HEK293 (cell line): Measurements from ENCODE around the gene RPL13A.
A peak's percentile ranks its signal among the peaks of the same experiment; 100 is the strongest.

Experiments
- CTCF ChIA-PET: fragments of 350-600 bp; formaldehyde crosslinking; extraction: SDS; loops from one replicate; lab custom pipeline; 2021; ENCODE audit warnings: antibody characterized with exemption; lab: Yijun Ruan, JAX
- POLR2A ChIA-PET: fragments of 300-600 bp; formaldehyde crosslinking; extraction: SDS; loops from one replicate; lab custom pipeline; 2020; ENCODE audit warnings: antibody characterized with exemption, inconsistent platforms; lab: Yijun Ruan, JAX
- H3K27ac ChIP-seq: fragments of 200-500 bp; sonication (Bioruptor generic); 2 replicates; pipeline ENCODE4 v1.5.1; 2014; ENCODE audit warnings: low read depth, low read length, control low read depth, inconsistent platforms; ENCODE audit errors: extremely low read depth
- H3K36me3 ChIP-seq, 2 experiments: fragments of 200-500 bp in 1 of 2; sonication (Bioruptor generic) in 1 of 2; 1 replicate in 1 of 2; 2 replicates in 1 of 2; pipeline ENCODE4 v1.5.1; 2014 to 2017; ENCODE audit warnings: inconsistent platforms in 2 of 2, low read length in 2 of 2; ENCODE audit not compliant: control insufficient read depth in 2 of 2, insufficient read depth in 1 of 2
- H3K4me1 ChIP-seq: fragments of 200-500 bp; sonication (Bioruptor generic); 2 replicates; pipeline ENCODE4 v1.5.1; 2014; ENCODE audit warnings: mild to moderate bottlenecking, low read length, inconsistent platforms; ENCODE audit not compliant: control insufficient read depth, insufficient read depth
- H3K4me3 ChIP-seq: 2 replicates; pipeline ENCODE4 v1.5.1; 2011; ENCODE audit warnings: low read depth, mild to moderate bottlenecking, control low read depth, low read length, moderate library complexity
- H3K9me3 ChIP-seq: fragments of 200-500 bp; sonication (Bioruptor generic); 2 replicates; pipeline ENCODE4 v1.5.1; 2014; ENCODE audit warnings: low read depth, low read length, inconsistent platforms; ENCODE audit not compliant: control insufficient read depth, insufficient read depth
- KLF1 ChIP-seq: fragments of 450-650 bp; formaldehyde crosslinking; IDR thresholded peaks from 2 replicates; pipeline ENCODE4 v1.5.1; 2016; ENCODE audit warnings: missing biosample characterization, missing genetic modification characterization
- SALL2 ChIP-seq: fragments of 450-650 bp; formaldehyde crosslinking; IDR thresholded peaks from 2 replicates; pipeline ENCODE4 v1.5.0; 2017; ENCODE audit warnings: missing biosample characterization, mild to moderate bottlenecking, missing genetic modification characterization, borderline replicate concordance
- SCRT1 ChIP-seq: fragments of 450-650 bp; formaldehyde crosslinking; IDR thresholded peaks from 2 replicates; pipeline ENCODE4 v1.5.1; 2016; ENCODE audit warnings: missing biosample characterization, missing genetic modification characterization, borderline replicate concordance
- SCRT2 ChIP-seq: fragments of 450-650 bp; formaldehyde crosslinking; IDR thresholded peaks from 2 replicates; pipeline ENCODE4 v1.5.1; 2016; ENCODE audit warnings: missing biosample characterization, missing genetic modification characterization
- SETDB1 ChIP-seq: IDR thresholded peaks from one replicate; pipeline ENCODE4 v1.6.1; 2017; ENCODE audit warnings: mild to moderate bottlenecking, low read length, moderate library complexity, mixed read lengths; ENCODE audit not compliant: insufficient read length
- ZFP3 ChIP-seq: fragments of 450-650 bp; formaldehyde crosslinking; IDR thresholded peaks from 2 replicates; pipeline ENCODE4 v1.5.1; 2016; ENCODE audit warnings: low read depth, missing biosample characterization, missing genetic modification characterization
- ZIC2 ChIP-seq: fragments of 450-650 bp; formaldehyde crosslinking; IDR thresholded peaks from 2 replicates; pipeline ENCODE4 v1.5.1; 2016; ENCODE audit warnings: missing biosample characterization, missing genetic modification characterization
- ZNF24 ChIP-seq: fragments of 450-650 bp; formaldehyde crosslinking; IDR thresholded peaks from 2 replicates; pipeline ENCODE4 v1.5.1; 2016; ENCODE audit warnings: missing biosample characterization, missing genetic modification characterization
- ZNF266 ChIP-seq: fragments of 450-650 bp; formaldehyde crosslinking; IDR thresholded peaks from 2 replicates; pipeline ENCODE4 v1.5.1; 2016; ENCODE audit warnings: missing biosample characterization, missing genetic modification characterization, low read depth
- ZNF274 ChIP-seq, 2 experiments: fragments of 200-500 bp in 1 of 2; fragments of 450-650 bp in 1 of 2; sonication (Bioruptor generic) in 1 of 2; formaldehyde crosslinking in 1 of 2; IDR thresholded peaks; 2 replicates each; pipeline versions ENCODE4 v1.5.1 to v1.6.1; 2014 to 2016; ENCODE audit warnings: borderline replicate concordance in 1 of 2, inconsistent platforms in 1 of 2, low read length in 1 of 2, missing biosample characterization in 1 of 2, missing genetic modification characterization in 1 of 2
- ZNF292 ChIP-seq: fragments of 450-650 bp; formaldehyde crosslinking; IDR thresholded peaks from 2 replicates; pipeline ENCODE4 v1.5.1; 2016; ENCODE audit warnings: low read depth, missing biosample characterization, missing genetic modification characterization, borderline replicate concordance
- ZNF404 ChIP-seq: fragments of 450-650 bp; formaldehyde crosslinking; IDR thresholded peaks from 2 replicates; pipeline ENCODE4 v1.5.1; 2017; ENCODE audit warnings: missing biosample characterization, missing genetic modification characterization
- ZNF501 ChIP-seq: fragments of 450-650 bp; formaldehyde crosslinking; IDR thresholded peaks from 2 replicates; pipeline ENCODE4 v1.5.1; 2016; ENCODE audit warnings: missing biosample characterization, missing genetic modification characterization
- ZNF561 ChIP-seq: fragments of 450-650 bp; IDR thresholded peaks from 2 replicates; pipeline ENCODE4 v1.5.1; 2018; ENCODE audit warnings: missing biosample characterization, missing genetic modification characterization, borderline replicate concordance
- ZNF626 ChIP-seq: fragments of 450-650 bp; sonication (Bioruptor Pico); formaldehyde crosslinking; IDR thresholded peaks from 2 replicates; pipeline ENCODE4 v1.5.1; 2018; ENCODE audit warnings: missing biosample characterization, missing genetic modification characterization, inconsistent platforms
- ZNF660 ChIP-seq: fragments of 450-650 bp; IDR thresholded peaks from 2 replicates; pipeline ENCODE4 v1.5.1; 2018; ENCODE audit warnings: missing biosample characterization, mild to moderate bottlenecking, missing genetic modification characterization
- ZNF664 ChIP-seq: fragments of 450-650 bp; formaldehyde crosslinking; IDR thresholded peaks from 2 replicates; pipeline ENCODE4 v1.5.1; 2016; ENCODE audit warnings: missing biosample characterization, missing genetic modification characterization
- ZNF677 ChIP-seq: fragments of 450-650 bp; IDR thresholded peaks from 2 replicates; pipeline ENCODE4 v1.5.0; 2018; ENCODE audit warnings: missing biosample characterization, mild to moderate bottlenecking, missing genetic modification characterization, moderate library complexity
- ZNF785 ChIP-seq: fragments of 450-650 bp; formaldehyde crosslinking; IDR thresholded peaks from 2 replicates; pipeline ENCODE4 v1.5.1; 2016; ENCODE audit warnings: missing biosample characterization, missing genetic modification characterization
- TF ChIP-seq, protein P1 (sequence below): fragments of 450-650 bp; formaldehyde crosslinking; IDR thresholded peaks from 2 replicates; pipeline ENCODE4 v1.5.1; 2016; ENCODE audit warnings: missing biosample characterization, missing genetic modification characterization

RPL13A gene

GRCh38 chr19:49490287-49491029 lies 3.0 kb downstream of the RPL13A start:
- ChIA-PET CTCF (no interaction called here), POLR2A (interaction anchor here (0.8 kb wide), 1 partner anchor 38 kb away, joined by 3 read pairs; the partner anchor contains the start of gene PIH1D1)
- TF ChIP-seq ZNF292 (tag by site-specific recombination) (no peak), SCRT2 (tag by site-specific recombination) (peak; percentile 14; the same call in 1 of the 2 replicates)
- Histone ChIP-seq H3K4me1 (peaks cover 4% of the 10 kb centered on the region; the same call in 1 of the 2 replicates), H3K36me3 (peaks cover 14 to 55% of the 10 kb centered on the region in 2 experiments), H3K27ac (peak overlapping the region; percentile 95), H3K4me3 (no peak overlapping the region), H3K9me3 (no peaks in the 10 kb centered on the region)

DNA sequence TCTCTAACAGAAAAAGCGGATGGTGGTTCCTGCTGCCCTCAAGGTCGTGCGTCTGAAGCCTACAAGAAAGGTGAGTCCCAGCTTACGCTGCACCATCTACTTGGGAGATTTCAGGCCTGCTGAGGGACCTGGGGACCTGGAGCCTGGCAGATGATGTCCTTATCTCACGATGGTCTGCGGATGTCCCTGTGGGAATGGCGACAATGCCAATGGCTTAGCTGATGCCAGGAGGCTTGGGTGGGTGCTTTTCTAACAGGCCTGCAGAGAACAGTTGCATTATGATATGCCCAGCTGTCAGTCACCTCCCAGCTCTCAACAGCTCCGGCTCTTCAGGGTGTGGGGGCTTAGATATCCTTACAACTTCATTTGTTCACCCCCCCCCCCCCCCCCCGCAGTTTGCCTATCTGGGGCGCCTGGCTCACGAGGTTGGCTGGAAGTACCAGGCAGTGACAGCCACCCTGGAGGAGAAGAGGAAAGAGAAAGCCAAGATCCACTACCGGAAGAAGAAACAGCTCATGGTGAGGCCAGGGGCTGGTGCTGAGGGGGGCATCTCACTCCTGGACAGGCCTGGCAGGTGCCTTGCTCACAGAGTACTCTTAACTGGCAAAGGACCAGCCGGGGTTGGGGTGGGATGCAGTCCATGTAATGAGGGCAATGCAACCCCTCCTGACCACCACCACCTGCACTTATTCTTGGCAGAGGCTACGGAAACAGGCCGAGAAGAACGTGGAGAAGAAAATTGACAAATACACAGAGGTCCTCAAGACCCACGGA lies 3.8 kb downstream of the RPL13A start:
- ChIA-PET CTCF (interaction anchor here (1.2 kb wide), 1 partner anchor 79 kb away, joined by 8 read pairs; no protein-coding TSS in a partner anchor), POLR2A (interaction anchor here (0.8 kb wide), 1 partner anchor 39 kb away, joined by 3 read pairs; the partner anchor contains the start of gene PIH1D1)
- H3K27ac ChIP-seq: peak overlapping the region; percentile 95

GRCh38 chr19:49491804-49492572 lies 4.6 kb downstream of the RPL13A start:
- CTCF ChIA-PET: interaction anchor here (1.2 to 1.4 kb wide), 2 partner anchors 11 to 78 kb away, joined by 4 to 8 read pairs; no protein-coding TSS in a partner anchor
- POLR2A ChIA-PET: interaction anchor here (0.7 to 1.3 kb wide), 5 partner anchors 13 to 55 kb away, joined by 3 to 7 read pairs (median 4); partner anchors contain the start of gene PIH1D1
- Histone ChIP-seq H3K36me3 (peaks cover 14 to 59% of the 10 kb centered on the region in 2 experiments), H3K9me3 (no peaks in the 10 kb centered on the region), H3K4me1 (peaks cover 4% of the 10 kb centered on the region; the same call in 1 of the 2 replicates), H3K27ac (peak overlapping the region; percentile 19), H3K4me3 (no peak overlapping the region)
- peak; percentile 50; the same call in 1 of the 2 replicates for TF ChIP-seq SCRT1 (tag by site-specific recombination)
- peak; percentile 38; the same call in 1 of the 2 replicates for TF ChIP-seq SCRT2 (tag by site-specific recombination)
- no peak for TF ChIP-seq ZNF404

More for the DNA sequence above, 3.8 kb downstream of the RPL13A start:
- peaks cover 4% of the 10 kb centered on the region; the same call in 1 of the 2 replicates for H3K4me1 ChIP-seq
- no peaks in the 10 kb centered on the region for H3K9me3 ChIP-seq
- H3K36me3 ChIP-seq: peaks cover 14 to 55% of the 10 kb centered on the region in 2 experiments
- no peak overlapping the region for H3K4me3 ChIP-seq
- 0 out of 2 replicates have a peak, but pooled peaks have one; percentile 17 for TF ChIP-seq ZNF24 (tag by site-specific recombination)
- TF ChIP-seq SALL2 (tag by site-specific recombination): no peak
- no peak for TF ChIP-seq ZNF501 (tag by site-specific recombination)
- TF ChIP-seq, all 188 proteins: peak for 1

- CTCF ChIA-PET: interaction anchor here (1.2 to 1.4 kb wide), 2 partner anchors 10 to 78 kb away, joined by 4 to 8 read pairs; no protein-coding TSS in a partner anchor
- POLR2A ChIA-PET: interaction anchor here (0.7 to 1.3 kb wide), 7 partner anchors 8 to 54 kb away, joined by 3 to 7 read pairs (median 4); partner anchors contain the start of genes FCGRT and PIH1D1
- no peak for TF ChIP-seq ZNF785 (tag by site-specific recombination)
- no peak for TF ChIP-seq ZNF626
- TF ChIP-seq ZNF266 (tag by site-specific recombination): no peak
- no peak for TF ChIP-seq ZNF677 (tag by site-specific recombination)
- no peak for TF ChIP-seq ZNF664
- TF ChIP-seq, protein P1, sequence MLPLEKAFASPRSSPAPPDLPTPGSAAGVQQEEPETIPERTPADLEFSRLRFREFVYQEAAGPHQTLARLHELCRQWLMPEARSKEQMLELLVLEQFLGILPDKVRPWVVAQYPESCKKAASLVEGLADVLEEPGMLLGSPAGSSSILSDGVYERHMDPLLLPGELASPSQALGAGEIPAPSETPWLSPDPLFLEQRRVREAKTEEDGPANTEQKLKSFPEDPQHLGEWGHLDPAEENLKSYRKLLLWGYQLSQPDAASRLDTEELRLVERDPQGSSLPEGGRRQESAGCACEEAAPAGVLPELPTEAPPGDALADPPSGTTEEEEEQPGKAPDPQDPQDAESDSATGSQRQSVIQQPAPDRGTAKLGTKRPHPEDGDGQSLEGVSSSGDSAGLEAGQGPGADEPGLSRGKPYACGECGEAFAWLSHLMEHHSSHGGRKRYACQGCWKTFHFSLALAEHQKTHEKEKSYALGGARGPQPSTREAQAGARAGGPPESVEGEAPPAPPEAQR: no peak
- TF ChIP-seq KLF1 (tag by site-specific recombination): no peak
- no peak for TF ChIP-seq ZNF561
- TF ChIP-seq ZNF660 (tag by site-specific recombination): peak; percentile 52; the same call in 1 of the 2 replicates
- TF ChIP-seq ZFP3: no peak
- TF ChIP-seq ZNF274 (IDR thresholded peaks at IDR 0.05; ENCODE audit: low read length): no peak
- no peak for TF ChIP-seq ZNF274 (tag by site-specific recombination; IDR thresholded peaks at IDR 0.05; ENCODE audit: borderline replicate concordance)
- no peak for TF ChIP-seq SETDB1
- no peak for TF ChIP-seq ZIC2 (tag by site-specific recombination)
Measured at GRCh38 chr19:49492573-49493405, 5.4 kb downstream of the RPL13A start.

More at GRCh38 chr19:49492573-49493405, 5.4 kb downstream of the RPL13A start:
- Histone ChIP-seq H3K4me1 (peaks cover 8% of the 10 kb centered on the region), H3K27ac (peak overlapping the region; percentile 28), H3K9me3 (no peaks in the 10 kb centered on the region), H3K36me3 (peaks cover 15 to 66% of the 10 kb centered on the region in 2 experiments), H3K4me3 (no peak overlapping the region)
